Islet of Langerhans (tissue), 1 donor: ENCODE measurements around the gene F12.
"Not testable (repeated sequence)": the region's sequence is repeated elsewhere in the genome, so short reads cannot be mapped to it uniquely, and the experiment has no call there.

Experiments
- FAIRE-seq: peaks from one replicate; lab custom pipeline; 2011; peaks lifted over from hg19 to GRCh38; lab: Jason Lieb, UNC

Gene F12

GRCh38 chr5:177432143-177432838 lies 22.9 kb upstream of the F12 start:
- FAIRE-seq = no peak

- FAIRE-seq = no peak
Observed at GRCh38 chr5:177431317-177432142, 22.2 kb upstream of the F12 start.

- FAIRE-seq = no peak
Observed at GRCh38 chr5:177430972-177431316, 21.6 kb upstream of the F12 start.

- FAIRE-seq = no peak
Observed at GRCh38 chr5:177430140-177430951, 21.0 kb upstream of the F12 start.

- FAIRE-seq = no peak
Observed at GRCh38 chr5:177429248-177430040, 20.1 kb upstream of the F12 start.

GRCh38 chr5:177428574-177429217 lies 19.3 kb upstream of the F12 start:
- FAIRE-seq = no peak

GRCh38 chr5:177427919-177428573 lies 18.7 kb upstream of the F12 start:
- no peak for FAIRE-seq

GRCh38 chr5:177427211-177427822 lies 18.0 kb upstream of the F12 start:
- no peak for FAIRE-seq

GRCh38 chr5:177426566-177427210 lies 17.3 kb upstream of the F12 start, which contains the start of gene GRK6:
Gene GRK6 (plus strand): TSS chr5:177426676. CDS start chr5:177426846, 170 bp downstream.
- no peak for FAIRE-seq

- peak; percentile 76 for FAIRE-seq
Observed at GRCh38 chr5:177425801-177426565, 16.6 kb upstream of the F12 start.

- no peak for FAIRE-seq
Observed at GRCh38 chr5:177425196-177425800, 15.9 kb upstream of the F12 start.

GRCh38 chr5:177423671-177424070 lies 14.3 kb upstream of the F12 start:
- FAIRE-seq = no peak

- FAIRE-seq = no peak
Observed at GRCh38 chr5:177421062-177421798, 11.9 kb upstream of the F12 start.

GRCh38 chr5:177420472-177420871 lies 11.1 kb upstream of the F12 start:
- FAIRE-seq = not testable (repeated sequence)

- FAIRE-seq = no peak
Observed at GRCh38 chr5:177419046-177419445, 9.7 kb upstream of the F12 start.

- not testable (repeated sequence) for FAIRE-seq
Observed at GRCh38 chr5:177417081-177417480, 7.7 kb upstream of the F12 start.

GRCh38 chr5:177414481-177414880 lies 5.1 kb upstream of the F12 start:
- no peak for FAIRE-seq
